Panc1 (cell line): ENCODE measurements around the gene ZNF892. TPM values are rescaled to one million over a fixed set of nuclear protein-coding genes. Genes with fewer than 3 reads are reported as not detected.

Experiments used
- ATAC-seq: fragments of 200-7000 bp; cut with Tn5 transposase; 2 replicates; pipeline ENCODE4 v1.9.1; 2020; ENCODE audit warnings: mild to moderate bottlenecking, moderate library complexity
- BruUV-seq: library from RNA; stranded (reverse); fragments of 400-500 nt; replicated peaks from 2 replicates; lab custom pipeline; 2021; lab: Mats Ljungman, UMichigan
- CTCF ChIA-PET: fragments of 300-600 bp; sonication (Branson Sonifier 250); formaldehyde crosslinking; loops from one replicate; lab custom pipeline; 2022; ENCODE audit warnings: antibody characterized with exemption; lab: Charles Lee
- POLR2A ChIA-PET: fragments of 300-600 bp; sonication (Branson Sonifier 250); formaldehyde crosslinking; loops from one replicate; lab custom pipeline; 2022; ENCODE audit warnings: antibody characterized with exemption; lab: Charles Lee
- DNase-seq: peaks from one replicate; pipeline ENCODE4 v3.0.0-alpha.2; 2010; ENCODE audit warnings: low read depth, low spot score
- H3K27ac ChIP-seq: 2 replicates; pipeline ENCODE4 v1.5.1; 2011; ENCODE audit warnings: mild to moderate bottlenecking, low read length, inconsistent platforms
- H3K27me3 ChIP-seq: fragments of 200-500 bp; sonication (Bioruptor generic); 2 replicates; pipeline ENCODE4 v1.6.0; 2014; ENCODE audit warnings: low read length, inconsistent platforms; ENCODE audit not compliant: control insufficient read depth, insufficient read depth
- H3K36me3 ChIP-seq: fragments of 200-500 bp; sonication (Bioruptor generic); 2 replicates; pipeline ENCODE4 v1.5.1; 2014; ENCODE audit warnings: inconsistent platforms, mild to moderate bottlenecking, low read length, moderate library complexity; ENCODE audit not compliant: control insufficient read depth, insufficient read depth
- H3K4me1 ChIP-seq: 2 replicates; pipeline ENCODE4 v1.5.1; 2011; ENCODE audit warnings: inconsistent platforms, mild to moderate bottlenecking, low read length, moderate library complexity; ENCODE audit not compliant: control insufficient read depth, insufficient read depth
- H3K4me3 ChIP-seq, 2 experiments: 2 replicates each; pipeline ENCODE4 v1.5.1; 2011 to 2012; ENCODE audit warnings: low read depth in 2 of 2, low read length in 2 of 2, mild to moderate bottlenecking in 2 of 2, inconsistent platforms in 1 of 2, moderate library complexity in 1 of 2
- H3K9me3 ChIP-seq: fragments of 200-500 bp; sonication (Bioruptor generic); 2 replicates; pipeline ENCODE4 v1.5.1; 2014; ENCODE audit warnings: low read depth, mild to moderate bottlenecking, inconsistent platforms, low read length, moderate library complexity; ENCODE audit not compliant: control insufficient read depth, insufficient read depth
- POLR2AphosphoS5 ChIP-seq: IDR thresholded peaks from 2 replicates; pipeline ENCODE4 v1.6.1; 2012; ENCODE audit warnings: mild to moderate bottlenecking, low read depth, low read length, moderate library complexity
- SIN3A ChIP-seq: IDR thresholded peaks from 2 replicates; pipeline ENCODE4 v1.6.1; 2012; ENCODE audit warnings: low read depth, mild to moderate bottlenecking, low read length, moderate library complexity, borderline replicate concordance; ENCODE audit not compliant: insufficient read depth
- TCF7L2 ChIP-seq: IDR thresholded peaks from 2 replicates; pipeline ENCODE4 v1.6.1; 2011; ENCODE audit warnings: mild to moderate bottlenecking, low read depth, low read length, inconsistent platforms
- in situ Hi-C: cut with HindIII; loops from 2 replicates; pipeline ENCODE4 v1.10.0; 2016; ENCODE audit warnings: low sequenced_read_pairs, low pct_unique_long_range_greater_than_20kb
- intact Hi-C: fragments of 100-400 bp; cut with micrococcal nuclease; formaldehyde crosslinking; loops from one replicate; pipeline ENCODE4 v1.10.0; 2022; ENCODE audit not compliant: unreplicated experiment
- total RNA-seq: library from RNA; stranded (reverse); gene quantifications from one replicate; pipeline ENCODE4 v1.2.1, GENCODE V29; 2021; ENCODE audit not compliant: unreplicated experiment
- TF ChIP-seq, protein P1 (sequence below): fragments of 450-650 bp; IDR thresholded peaks from 2 replicates; pipeline ENCODE4 v1.5.1; 2017; ENCODE audit warnings: mild to moderate bottlenecking
- TF ChIP-seq, protein P2 (sequence below), 2 experiments: IDR thresholded peaks; 2 replicates each; pipeline ENCODE4 v1.6.1; 2011 to 2012; ENCODE audit warnings: low read depth in 2 of 2, control low read depth in 1 of 2, low read length in 1 of 2, mild to moderate bottlenecking in 1 of 2, moderate library complexity in 1 of 2; ENCODE audit not compliant: insufficient read depth in 1 of 2

ZNF892 gene
- total RNA-seq, 1 experiment from 2014 or later: 8.1 TPM

GRCh38 chr2:95181774-95182173 lies 25.5 kb upstream of the ZNF892 start:
- no TSS peak for BruUV-seq
- Histone ChIP-seq H3K4me3 (no peak overlapping the region), H3K4me1 (no peaks in the 10 kb centered on the region), H3K27ac (no peak overlapping the region), H3K9me3 (peaks cover 6% of the 10 kb centered on the region; the same call in 1 of the 2 replicates), H3K36me3 (no peaks in the 10 kb centered on the region; the same call in 1 of the 2 replicates), H3K27me3 (no peaks in the 10 kb centered on the region)
- DNase-seq: no peak
- in situ Hi-C loops: no loop called here
- ChIA-PET CTCF (no interaction called here), POLR2A (no interaction called here)
- ATAC-seq: no peak
- intact Hi-C loops: no loop called here
- TF ChIP-seq, protein P1, sequence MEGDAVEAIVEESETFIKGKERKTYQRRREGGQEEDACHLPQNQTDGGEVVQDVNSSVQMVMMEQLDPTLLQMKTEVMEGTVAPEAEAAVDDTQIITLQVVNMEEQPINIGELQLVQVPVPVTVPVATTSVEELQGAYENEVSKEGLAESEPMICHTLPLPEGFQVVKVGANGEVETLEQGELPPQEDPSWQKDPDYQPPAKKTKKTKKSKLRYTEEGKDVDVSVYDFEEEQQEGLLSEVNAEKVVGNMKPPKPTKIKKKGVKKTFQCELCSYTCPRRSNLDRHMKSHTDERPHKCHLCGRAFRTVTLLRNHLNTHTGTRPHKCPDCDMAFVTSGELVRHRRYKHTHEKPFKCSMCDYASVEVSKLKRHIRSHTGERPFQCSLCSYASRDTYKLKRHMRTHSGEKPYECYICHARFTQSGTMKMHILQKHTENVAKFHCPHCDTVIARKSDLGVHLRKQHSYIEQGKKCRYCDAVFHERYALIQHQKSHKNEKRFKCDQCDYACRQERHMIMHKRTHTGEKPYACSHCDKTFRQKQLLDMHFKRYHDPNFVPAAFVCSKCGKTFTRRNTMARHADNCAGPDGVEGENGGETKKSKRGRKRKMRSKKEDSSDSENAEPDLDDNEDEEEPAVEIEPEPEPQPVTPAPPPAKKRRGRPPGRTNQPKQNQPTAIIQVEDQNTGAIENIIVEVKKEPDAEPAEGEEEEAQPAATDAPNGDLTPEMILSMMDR: no peak
- TF ChIP-seq SIN3A (no peak), POLR2AphosphoS5 (no peak), TCF7L2 (no peak)
- TF ChIP-seq, protein P2, sequence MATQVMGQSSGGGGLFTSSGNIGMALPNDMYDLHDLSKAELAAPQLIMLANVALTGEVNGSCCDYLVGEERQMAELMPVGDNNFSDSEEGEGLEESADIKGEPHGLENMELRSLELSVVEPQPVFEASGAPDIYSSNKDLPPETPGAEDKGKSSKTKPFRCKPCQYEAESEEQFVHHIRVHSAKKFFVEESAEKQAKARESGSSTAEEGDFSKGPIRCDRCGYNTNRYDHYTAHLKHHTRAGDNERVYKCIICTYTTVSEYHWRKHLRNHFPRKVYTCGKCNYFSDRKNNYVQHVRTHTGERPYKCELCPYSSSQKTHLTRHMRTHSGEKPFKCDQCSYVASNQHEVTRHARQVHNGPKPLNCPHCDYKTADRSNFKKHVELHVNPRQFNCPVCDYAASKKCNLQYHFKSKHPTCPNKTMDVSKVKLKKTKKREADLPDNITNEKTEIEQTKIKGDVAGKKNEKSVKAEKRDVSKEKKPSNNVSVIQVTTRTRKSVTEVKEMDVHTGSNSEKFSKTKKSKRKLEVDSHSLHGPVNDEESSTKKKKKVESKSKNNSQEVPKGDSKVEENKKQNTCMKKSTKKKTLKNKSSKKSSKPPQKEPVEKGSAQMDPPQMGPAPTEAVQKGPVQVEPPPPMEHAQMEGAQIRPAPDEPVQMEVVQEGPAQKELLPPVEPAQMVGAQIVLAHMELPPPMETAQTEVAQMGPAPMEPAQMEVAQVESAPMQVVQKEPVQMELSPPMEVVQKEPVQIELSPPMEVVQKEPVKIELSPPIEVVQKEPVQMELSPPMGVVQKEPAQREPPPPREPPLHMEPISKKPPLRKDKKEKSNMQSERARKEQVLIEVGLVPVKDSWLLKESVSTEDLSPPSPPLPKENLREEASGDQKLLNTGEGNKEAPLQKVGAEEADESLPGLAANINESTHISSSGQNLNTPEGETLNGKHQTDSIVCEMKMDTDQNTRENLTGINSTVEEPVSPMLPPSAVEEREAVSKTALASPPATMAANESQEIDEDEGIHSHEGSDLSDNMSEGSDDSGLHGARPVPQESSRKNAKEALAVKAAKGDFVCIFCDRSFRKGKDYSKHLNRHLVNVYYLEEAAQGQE (IDR thresholded peaks at IDR 0.05; ENCODE audit: insufficient read depth in 1 of 2, low read depth in 2 of 2, low read length in 1 of 2): no peak

DNA sequence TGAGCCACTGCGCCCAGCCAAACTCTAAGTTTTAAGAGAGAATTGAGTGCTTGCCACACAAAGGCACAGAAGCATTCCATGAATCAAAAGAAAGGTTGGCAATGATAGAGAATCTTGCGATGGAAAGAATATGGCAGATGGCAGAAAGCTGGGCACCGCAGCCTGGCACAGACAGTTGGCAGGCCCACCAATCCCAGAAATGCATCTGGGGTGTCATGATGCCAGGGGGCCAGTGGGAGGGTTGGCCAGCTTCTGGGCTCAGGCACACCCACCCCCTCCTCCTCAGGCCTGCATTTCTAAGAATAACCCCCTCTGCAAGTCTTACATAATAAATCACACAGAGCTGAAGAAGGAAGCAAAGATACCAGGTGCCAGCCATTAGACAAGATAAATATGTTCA lies 22.1 kb upstream of the ZNF892 start:
- Histone ChIP-seq H3K27ac (no peak overlapping the region), H3K4me1 (no peaks in the 10 kb centered on the region), H3K36me3 (no peaks in the 10 kb centered on the region; the same call in 1 of the 2 replicates), H3K9me3 (peaks cover 6% of the 10 kb centered on the region; the same call in 1 of the 2 replicates), H3K27me3 (peaks cover 2% of the 10 kb centered on the region; the same call in 1 of the 2 replicates), H3K4me3 (no peak overlapping the region)
- in situ Hi-C loops: no loop called here
- ChIA-PET CTCF (no interaction called here), POLR2A (no interaction called here)
- intact Hi-C loops: no loop called here
- ATAC-seq (no peak), DNase-seq (no peak)
- no peak for TF ChIP-seq SIN3A
- TF ChIP-seq, protein P1: no peak
- no peak for TF ChIP-seq TCF7L2
- TF ChIP-seq, protein P2 (IDR thresholded peaks at IDR 0.05; ENCODE audit: insufficient read depth in 1 of 2, low read depth in 2 of 2, low read length in 1 of 2): no peak
- no peak for TF ChIP-seq POLR2AphosphoS5
- BruUV-seq: no TSS peak
